ENCODE results near the gene RXYLT1.
A peak's percentile ranks its signal among the peaks of the same experiment; 100 is the strongest.
"Not testable (repeated sequence)": the region's sequence is repeated elsewhere in the genome, so short reads cannot be mapped to it uniquely, and the experiment has no call there.

Gene RXYLT1

GRCh38 chr12:63841571-63841970 is 61.9 kb downstream of the RXYLT1 start:
- Histone ChIP-seq H3K27ac (ENCODE audit: low read depth, low read length) (no peak overlapping the region), H2AFZ (ENCODE audit: insufficient read depth, low read length, poor library complexity) (no peak overlapping the region), H3K9ac (ENCODE audit: low read length) (no peak overlapping the region), H3K18ac (ENCODE audit: low read length) (no peak overlapping the region), H3K79me2 (ENCODE audit: control insufficient read depth, insufficient read depth, low read length, poor library complexity) (peaks cover 3% of the 10 kb centered on the region), H2BK120ac (ENCODE audit: insufficient read depth, low read length, poor library complexity) (no peak overlapping the region), H3K36me3 (ENCODE audit: control insufficient read depth in 1 of 2, insufficient read depth in 2 of 2, low read length in 2 of 2) (no peaks in the 10 kb centered on the region), H4K8ac (ENCODE audit: low read depth, low read length) (no peak overlapping the region), H3K23ac (ENCODE audit: low read length) (no peak overlapping the region), H2AK5ac (ENCODE audit: low read length) (no peak overlapping the region), H3K4ac (ENCODE audit: low read depth, low read length) (no peak overlapping the region), H2BK12ac (ENCODE audit: low read length) (no peak overlapping the region), H3K4me3 (ENCODE audit: low read depth, low read length) (no peak overlapping the region), H3K4me1 (ENCODE audit: control insufficient read depth in 1 of 2, insufficient read depth in 2 of 2, low read length in 2 of 2) (peaks cover 0 to 1% of the 10 kb centered on the region in 2 experiments), H3K14ac (ENCODE audit: low read length) (no peak overlapping the region), H3K4me2 (ENCODE audit: low read length) (no peak overlapping the region), H3K9me3 (ENCODE audit: insufficient read depth, low read depth, low read length) (no peaks in the 10 kb centered on the region), H3K27me3 (ENCODE audit: insufficient read depth, low read length) (no peaks in the 10 kb centered on the region), H3K79me1 (ENCODE audit: low read length) (peaks cover 5% of the 10 kb centered on the region), H2BK5ac (ENCODE audit: low read depth, low read length, poor library complexity) (no peak overlapping the region), H4K91ac (ENCODE audit: low read depth, low read length) (no peak overlapping the region), H4K12ac (ENCODE audit: low read depth, low read length) (no peak overlapping the region)
- no peak for DNase-seq
- no CpG with 5 or more reads among the region's 4 CpGs for WGBS (ENCODE audit: extremely low coverage, insufficient coverage, insufficient read length)

GRCh38 chr12:63842750-63843149 is 63.0 kb downstream of the RXYLT1 start:
- not testable (repeated sequence) for H2AK5ac ChIP-seq (ENCODE audit: low read length); H3K79me2 ChIP-seq (ENCODE audit: control insufficient read depth, insufficient read depth, low read length, poor library complexity); H4K91ac ChIP-seq (ENCODE audit: low read depth, low read length); H4K12ac ChIP-seq (ENCODE audit: low read depth, low read length); H3K9ac ChIP-seq (ENCODE audit: low read length); H3K4ac ChIP-seq (ENCODE audit: low read depth, low read length); H3K79me1 ChIP-seq (ENCODE audit: low read length); H3K27me3 ChIP-seq (ENCODE audit: insufficient read depth, low read length); H3K9me3 ChIP-seq (ENCODE audit: insufficient read depth, low read depth, low read length); DNase-seq; H3K23ac ChIP-seq (ENCODE audit: low read length); H2BK120ac ChIP-seq (ENCODE audit: insufficient read depth, low read length, poor library complexity); H3K14ac ChIP-seq (ENCODE audit: low read length); H2BK12ac ChIP-seq (ENCODE audit: low read length); H3K4me1 ChIP-seq (ENCODE audit: control insufficient read depth in 1 of 2, insufficient read depth in 2 of 2, low read length in 2 of 2); H4K8ac ChIP-seq (ENCODE audit: low read depth, low read length); H3K36me3 ChIP-seq (ENCODE audit: control insufficient read depth in 1 of 2, insufficient read depth in 2 of 2, low read length in 2 of 2); H3K4me3 ChIP-seq (ENCODE audit: low read depth, low read length); H3K27ac ChIP-seq (ENCODE audit: low read depth, low read length); H3K4me2 ChIP-seq (ENCODE audit: low read length); H2BK5ac ChIP-seq (ENCODE audit: low read depth, low read length, poor library complexity); H2AFZ ChIP-seq (ENCODE audit: insufficient read depth, low read length, poor library complexity); H3K18ac ChIP-seq (ENCODE audit: low read length)
- WGBS (ENCODE audit: extremely low coverage, insufficient coverage, insufficient read length) = no CpG with 5 or more reads among the region's 17 CpGs

GRCh38 chr12:63843254-63843720 is 63.6 kb downstream of the RXYLT1 start:
- Histone ChIP-seq H3K27me3 (ENCODE audit: insufficient read depth, low read length) (no peaks in the 10 kb centered on the region), H3K9ac (ENCODE audit: low read length) (no peak overlapping the region), H3K4ac (ENCODE audit: low read depth, low read length) (no peak overlapping the region), H3K14ac (ENCODE audit: low read length) (no peak overlapping the region), H4K91ac (ENCODE audit: low read depth, low read length) (no peak overlapping the region), H2BK12ac (ENCODE audit: low read length) (no peak overlapping the region), H3K79me1 (ENCODE audit: low read length) (peaks cover 5% of the 10 kb centered on the region), H3K9me3 (ENCODE audit: insufficient read depth, low read depth, low read length) (no peaks in the 10 kb centered on the region), H3K27ac (ENCODE audit: low read depth, low read length) (no peak overlapping the region), H3K4me2 (ENCODE audit: low read length) (peak overlapping the region; percentile 94), H4K12ac (ENCODE audit: low read depth, low read length) (peak overlapping the region; percentile 27), H3K79me2 (ENCODE audit: control insufficient read depth, insufficient read depth, low read length, poor library complexity) (peaks cover 3% of the 10 kb centered on the region), H3K18ac (ENCODE audit: low read length) (no peak overlapping the region), H3K36me3 (ENCODE audit: control insufficient read depth in 1 of 2, insufficient read depth in 2 of 2, low read length in 2 of 2) (no peaks in the 10 kb centered on the region), H2AK5ac (ENCODE audit: low read length) (no peak overlapping the region), H3K4me3 (ENCODE audit: low read depth, low read length) (peak overlapping the region; percentile 94), H4K8ac (ENCODE audit: low read depth, low read length) (peak overlapping the region; percentile 63), H3K4me1 (ENCODE audit: control insufficient read depth in 1 of 2, insufficient read depth in 2 of 2, low read length in 2 of 2) (peaks cover 0 to 2% of the 10 kb centered on the region in 2 experiments), H2AFZ (ENCODE audit: insufficient read depth, low read length, poor library complexity) (peak overlapping the region; percentile 59), H2BK120ac (ENCODE audit: insufficient read depth, low read length, poor library complexity) (no peak overlapping the region), H3K23ac (ENCODE audit: low read length) (no peak overlapping the region), H2BK5ac (ENCODE audit: low read depth, low read length, poor library complexity) (no peak overlapping the region)
- no peak for DNase-seq
- WGBS (ENCODE audit: extremely low coverage, insufficient coverage, insufficient read length) = no CpG with 5 or more reads among the region's 28 CpGs

DNA sequence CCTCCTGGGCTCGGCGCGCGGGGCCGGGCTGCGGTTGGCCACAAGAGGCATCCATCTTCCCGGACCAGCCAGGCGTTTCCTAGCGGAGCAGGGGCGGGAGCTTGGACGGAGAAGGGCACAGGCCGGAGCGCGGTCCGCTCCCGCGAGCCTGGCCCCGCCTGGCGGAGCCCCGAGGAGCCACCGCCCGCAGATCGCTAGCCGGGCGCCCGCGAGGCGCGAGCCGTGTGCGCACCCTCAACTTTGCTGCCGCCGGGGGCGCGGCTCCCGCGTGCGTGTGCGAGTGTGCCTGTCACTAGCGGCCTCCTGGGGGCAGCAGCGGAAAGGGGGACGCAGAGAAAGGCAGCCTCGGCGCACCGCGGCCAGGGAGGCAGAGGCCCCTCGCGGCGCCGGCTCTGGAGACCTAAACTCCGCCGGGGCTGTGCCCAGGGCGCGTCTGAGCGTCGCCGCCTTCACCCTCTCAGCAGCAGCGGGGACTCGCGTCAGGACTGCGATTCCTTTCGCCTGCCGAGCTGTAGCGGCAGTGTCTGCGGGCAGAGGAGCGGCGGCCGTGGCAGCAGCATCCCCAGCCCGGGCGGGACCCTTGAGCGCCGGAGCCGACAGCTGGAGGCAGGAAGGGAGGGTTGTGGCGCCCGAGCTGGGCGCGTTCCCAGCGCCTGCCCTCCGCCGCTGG is 64.1 kb downstream of the RXYLT1 start:
- H3K4ac ChIP-seq (ENCODE audit: low read depth, low read length) = no peak overlapping the region
- peak; percentile 93 to 97 for DNase-seq
- peak overlapping the region; percentile 94 for H3K4me3 ChIP-seq (ENCODE audit: low read depth, low read length)
- peak overlapping the region; percentile 50 for H3K27ac ChIP-seq (ENCODE audit: low read depth, low read length)
- WGBS (ENCODE audit: extremely low coverage, insufficient coverage, insufficient read length) = no CpG with 5 or more reads among the region's 80 CpGs
- peak overlapping the region; percentile 28 for H4K91ac ChIP-seq (ENCODE audit: low read depth, low read length)
- H3K79me1 ChIP-seq (ENCODE audit: low read length) = peaks cover 5% of the 10 kb centered on the region
- H3K9ac ChIP-seq (ENCODE audit: low read length) = peak overlapping the region; percentile 85
- H3K23ac ChIP-seq (ENCODE audit: low read length) = no peak overlapping the region
- H2BK120ac ChIP-seq (ENCODE audit: insufficient read depth, low read length, poor library complexity) = peak overlapping the region; percentile 14
- peaks cover 3% of the 10 kb centered on the region for H3K79me2 ChIP-seq (ENCODE audit: control insufficient read depth, insufficient read depth, low read length, poor library complexity)
- H3K27me3 ChIP-seq (ENCODE audit: insufficient read depth, low read length) = no peaks in the 10 kb centered on the region
- H2AFZ ChIP-seq (ENCODE audit: insufficient read depth, low read length, poor library complexity) = peak overlapping the region; percentile 59
- H2BK5ac ChIP-seq (ENCODE audit: low read depth, low read length, poor library complexity) = peak overlapping the region; percentile 32
- H3K4me2 ChIP-seq (ENCODE audit: low read length) = peak overlapping the region; percentile 94
- peaks cover 0 to 2% of the 10 kb centered on the region in 2 experiments for H3K4me1 ChIP-seq (ENCODE audit: control insufficient read depth in 1 of 2, insufficient read depth in 2 of 2, low read length in 2 of 2)
- no peaks in the 10 kb centered on the region for H3K36me3 ChIP-seq (ENCODE audit: control insufficient read depth in 1 of 2, insufficient read depth in 2 of 2, low read length in 2 of 2)
- H2AK5ac ChIP-seq (ENCODE audit: low read length) = no peak overlapping the region
- no peaks in the 10 kb centered on the region for H3K9me3 ChIP-seq (ENCODE audit: insufficient read depth, low read depth, low read length)
- peak overlapping the region; percentile 52 for H4K8ac ChIP-seq (ENCODE audit: low read depth, low read length)
- peak overlapping the region; percentile 36 for H3K14ac ChIP-seq (ENCODE audit: low read length)
- peak overlapping the region; percentile 6 for H3K18ac ChIP-seq (ENCODE audit: low read length)
- H2BK12ac ChIP-seq (ENCODE audit: low read length) = peak overlapping the region; percentile 12
- H4K12ac ChIP-seq (ENCODE audit: low read depth, low read length) = peak overlapping the region; percentile 27
